Neural crest cell (in vitro differentiated cells): Measurements from ENCODE around the gene LIMS2. TPM values are rescaled to one million over a fixed set of nuclear protein-coding genes. Genes with fewer than 3 reads are reported as not detected.

ENCODE experiments used
- DNase-seq: peaks from one replicate; pipeline ENCODE4 v3.0.0; 2021; ENCODE audit warnings: low read depth, mixed read lengths, low spot score
- H3K27ac Mint-ChIP-seq: one replicate; pipeline ENCODE4 v1.8.0; 2021; ENCODE audit warnings: mild to moderate bottlenecking, mixed read lengths; ENCODE audit not compliant: unreplicated experiment
- H3K27me3 Mint-ChIP-seq: 2 replicates; pipeline ENCODE4 v1.8.0; 2021; ENCODE audit warnings: low read depth, mild to moderate bottlenecking, mixed read lengths
- H3K36me3 Mint-ChIP-seq: 2 replicates; pipeline ENCODE4 v1.8.0; 2021; ENCODE audit warnings: low read depth, mild to moderate bottlenecking, mixed read lengths
- H3K4me1 Mint-ChIP-seq: 2 replicates; pipeline ENCODE4 v1.8.0; 2021; ENCODE audit warnings: mixed read lengths
- H3K4me3 Mint-ChIP-seq: one replicate; pipeline ENCODE4 v1.8.0; 2021; ENCODE audit warnings: mild to moderate bottlenecking, mixed read lengths
- H3K9me3 Mint-ChIP-seq: 2 replicates; pipeline ENCODE4 v1.8.0; 2021; ENCODE audit warnings: mixed read lengths
- total RNA-seq: library from RNA; stranded (reverse); gene quantifications from 2 replicates; pipeline ENCODE4 v1.2.1, GENCODE V29; 2021
- TF ChIP-seq, protein P1 (sequence below): fragments of 200-600 bp; sonication (generic); conservative IDR thresholded peaks from 2 replicates; pipeline ENCODE4 v1.5.0; 2021; ENCODE audit warnings: antibody characterized with exemption, mild to moderate bottlenecking

Gene LIMS2
- total RNA-seq, 1 donor from 2014 or later, result 7.6 TPM

DNA sequence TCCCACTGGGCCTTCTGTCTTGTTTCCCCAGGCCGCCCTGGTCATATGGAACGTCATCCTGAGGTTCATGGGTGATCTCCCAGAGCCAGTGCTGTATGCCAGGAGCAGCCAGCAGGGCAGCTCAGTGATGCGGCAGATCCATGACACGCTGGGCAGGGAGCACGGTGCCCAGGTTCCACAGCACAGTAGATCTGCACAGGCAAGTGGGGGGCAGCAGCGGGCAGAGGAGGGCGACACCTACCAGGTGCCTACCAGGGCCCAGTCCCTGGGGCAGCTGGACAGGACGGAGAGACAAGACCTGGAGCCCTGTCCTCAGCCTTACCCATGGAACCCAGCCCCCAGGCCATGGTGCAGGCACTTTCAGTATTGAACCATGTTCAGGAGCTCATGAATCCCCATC, 65.5 kb downstream of the LIMS2 start:
- no peak overlapping the region for H3K27ac Mint-ChIP-seq
- H3K9me3 Mint-ChIP-seq, result peaks cover 11% of the 10 kb centered on the region
- no peaks in the 10 kb centered on the region for H3K36me3 Mint-ChIP-seq
- H3K27me3 Mint-ChIP-seq, result no peaks in the 10 kb centered on the region
- no peak for DNase-seq
- TF ChIP-seq, protein P1, sequence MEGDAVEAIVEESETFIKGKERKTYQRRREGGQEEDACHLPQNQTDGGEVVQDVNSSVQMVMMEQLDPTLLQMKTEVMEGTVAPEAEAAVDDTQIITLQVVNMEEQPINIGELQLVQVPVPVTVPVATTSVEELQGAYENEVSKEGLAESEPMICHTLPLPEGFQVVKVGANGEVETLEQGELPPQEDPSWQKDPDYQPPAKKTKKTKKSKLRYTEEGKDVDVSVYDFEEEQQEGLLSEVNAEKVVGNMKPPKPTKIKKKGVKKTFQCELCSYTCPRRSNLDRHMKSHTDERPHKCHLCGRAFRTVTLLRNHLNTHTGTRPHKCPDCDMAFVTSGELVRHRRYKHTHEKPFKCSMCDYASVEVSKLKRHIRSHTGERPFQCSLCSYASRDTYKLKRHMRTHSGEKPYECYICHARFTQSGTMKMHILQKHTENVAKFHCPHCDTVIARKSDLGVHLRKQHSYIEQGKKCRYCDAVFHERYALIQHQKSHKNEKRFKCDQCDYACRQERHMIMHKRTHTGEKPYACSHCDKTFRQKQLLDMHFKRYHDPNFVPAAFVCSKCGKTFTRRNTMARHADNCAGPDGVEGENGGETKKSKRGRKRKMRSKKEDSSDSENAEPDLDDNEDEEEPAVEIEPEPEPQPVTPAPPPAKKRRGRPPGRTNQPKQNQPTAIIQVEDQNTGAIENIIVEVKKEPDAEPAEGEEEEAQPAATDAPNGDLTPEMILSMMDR, result no peak
- no peaks in the 10 kb centered on the region for H3K4me1 Mint-ChIP-seq
- H3K4me3 Mint-ChIP-seq, result no peak overlapping the region

DNA sequence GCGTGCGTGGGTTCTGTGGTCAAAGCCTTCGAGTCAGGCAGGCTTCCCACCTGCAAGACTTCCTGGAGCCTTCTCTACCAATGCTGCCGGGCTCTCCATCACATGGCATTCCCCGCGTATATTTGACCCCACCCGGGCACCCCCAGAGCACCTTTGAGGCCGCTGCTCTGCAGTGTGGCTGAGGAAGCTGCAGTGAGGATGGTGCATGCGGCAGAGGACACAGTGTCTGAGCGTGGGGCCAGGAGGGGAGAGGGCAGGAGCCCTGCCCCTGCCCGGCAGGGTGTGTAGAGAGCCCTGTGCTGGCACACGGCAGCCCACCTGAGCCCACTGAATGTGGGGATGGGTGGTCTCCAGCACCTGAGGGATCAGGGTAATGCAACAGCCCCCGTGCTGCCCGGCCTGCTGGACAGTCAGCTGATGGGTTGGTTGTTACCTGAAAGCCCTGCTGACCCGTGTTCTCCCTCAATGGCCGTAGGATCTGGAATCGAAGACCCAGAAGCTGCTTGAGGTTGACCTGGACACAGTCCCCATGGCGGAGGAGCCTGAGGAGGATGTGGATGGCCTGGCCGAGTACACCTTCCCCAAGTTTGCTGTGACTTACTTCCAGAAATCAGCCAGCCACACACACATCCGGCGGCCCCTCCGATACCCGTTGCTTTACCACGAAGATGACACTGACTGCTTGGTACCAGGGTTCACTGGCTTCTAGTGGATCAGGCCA, 66.1 kb downstream of the LIMS2 start:
- Mint-ChIP-seq H3K36me3 (no peaks in the 10 kb centered on the region), H3K4me1 (no peaks in the 10 kb centered on the region), H3K4me3 (no peak overlapping the region), H3K27me3 (no peaks in the 10 kb centered on the region), H3K27ac (peak overlapping the region; percentile 19), H3K9me3 (peaks cover 11% of the 10 kb centered on the region)
- DNase-seq, result no peak
- TF ChIP-seq, protein P1, result no peak

DNA sequence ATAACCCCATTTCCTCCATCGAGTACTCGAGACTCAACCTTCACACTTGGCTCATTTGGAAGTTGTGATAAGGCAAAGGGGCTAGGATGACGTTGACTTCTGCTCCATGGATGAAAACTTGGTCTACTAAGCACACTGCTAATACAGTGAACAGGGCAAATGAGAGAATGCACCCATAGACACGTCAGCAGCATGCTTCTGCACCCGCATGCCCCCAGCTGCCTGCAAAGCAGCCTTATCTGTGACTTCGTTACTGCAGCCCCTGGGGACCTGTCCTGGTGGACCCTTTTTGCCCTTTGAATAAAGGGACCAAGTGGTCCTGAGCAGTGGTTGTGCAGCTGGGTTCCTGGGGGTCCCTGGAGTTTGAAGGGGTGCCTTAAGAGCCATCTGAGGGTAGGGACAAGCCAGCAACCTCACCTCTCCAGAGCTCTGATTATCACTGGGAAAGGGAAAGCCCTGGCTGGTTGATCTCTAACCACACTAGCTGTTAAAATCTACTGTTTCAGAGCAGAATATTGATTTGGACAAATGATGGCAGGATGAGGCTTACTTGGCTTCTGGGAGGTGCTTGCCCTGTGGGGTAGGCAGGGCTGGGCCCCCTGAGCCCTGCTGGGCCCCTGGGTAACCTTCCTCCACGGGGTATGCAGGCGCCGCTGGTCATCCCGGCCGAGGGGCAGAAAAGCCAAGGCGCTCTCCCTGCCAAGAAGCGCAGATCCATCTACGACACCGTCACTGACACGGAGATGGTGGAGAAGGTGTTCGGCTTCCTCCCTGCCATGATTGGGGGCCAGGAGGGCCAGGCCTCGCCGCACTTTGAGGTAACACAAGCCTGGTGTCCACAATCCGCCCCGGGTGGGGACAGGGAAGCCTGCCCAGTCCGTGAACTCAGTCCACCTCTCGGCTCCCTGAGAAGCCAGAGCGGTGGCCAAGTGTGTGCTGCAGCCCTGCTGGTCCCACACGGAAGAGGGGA, 67.0 kb downstream of the LIMS2 start:
- peaks cover 7% of the 10 kb centered on the region for H3K9me3 Mint-ChIP-seq
- TF ChIP-seq, protein P1, result no peak
- H3K4me1 Mint-ChIP-seq, result no peaks in the 10 kb centered on the region
- H3K4me3 Mint-ChIP-seq, result no peak overlapping the region
- no peak overlapping the region for H3K27ac Mint-ChIP-seq
- H3K27me3 Mint-ChIP-seq, result no peaks in the 10 kb centered on the region
- H3K36me3 Mint-ChIP-seq, result no peaks in the 10 kb centered on the region
- no peak for DNase-seq

DNA sequence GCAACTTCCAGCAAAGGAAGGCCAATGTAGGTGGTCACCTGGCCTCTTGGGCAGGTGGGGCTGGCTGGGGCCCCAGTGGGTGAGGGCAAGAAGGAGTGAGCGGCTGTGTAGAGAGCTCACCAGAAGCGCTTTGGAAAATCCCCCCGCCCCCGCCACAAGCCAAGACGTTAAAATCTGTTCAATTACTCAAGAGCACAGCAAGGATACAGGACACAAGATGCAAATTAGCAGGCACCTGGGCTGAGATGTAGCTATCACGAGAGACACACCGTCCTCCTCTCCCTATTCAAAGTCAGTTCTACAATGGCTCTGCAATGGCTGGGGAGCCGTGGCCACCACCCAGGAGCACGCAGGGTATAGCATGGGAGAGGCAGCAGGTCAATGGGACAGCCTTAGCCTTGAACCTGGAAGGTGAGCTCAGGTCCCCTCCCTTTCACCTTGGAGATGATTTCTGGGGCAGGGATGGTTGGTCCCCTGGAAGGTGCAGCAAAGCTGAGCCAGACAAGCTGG, 67.9 kb downstream of the LIMS2 start:
- Mint-ChIP-seq H3K27me3 (no peaks in the 10 kb centered on the region), H3K9me3 (peaks cover 8% of the 10 kb centered on the region), H3K27ac (no peak overlapping the region), H3K4me3 (no peak overlapping the region), H3K36me3 (peaks cover 4% of the 10 kb centered on the region), H3K4me1 (no peaks in the 10 kb centered on the region)
- TF ChIP-seq, protein P1, result no peak
- no peak for DNase-seq

DNA sequence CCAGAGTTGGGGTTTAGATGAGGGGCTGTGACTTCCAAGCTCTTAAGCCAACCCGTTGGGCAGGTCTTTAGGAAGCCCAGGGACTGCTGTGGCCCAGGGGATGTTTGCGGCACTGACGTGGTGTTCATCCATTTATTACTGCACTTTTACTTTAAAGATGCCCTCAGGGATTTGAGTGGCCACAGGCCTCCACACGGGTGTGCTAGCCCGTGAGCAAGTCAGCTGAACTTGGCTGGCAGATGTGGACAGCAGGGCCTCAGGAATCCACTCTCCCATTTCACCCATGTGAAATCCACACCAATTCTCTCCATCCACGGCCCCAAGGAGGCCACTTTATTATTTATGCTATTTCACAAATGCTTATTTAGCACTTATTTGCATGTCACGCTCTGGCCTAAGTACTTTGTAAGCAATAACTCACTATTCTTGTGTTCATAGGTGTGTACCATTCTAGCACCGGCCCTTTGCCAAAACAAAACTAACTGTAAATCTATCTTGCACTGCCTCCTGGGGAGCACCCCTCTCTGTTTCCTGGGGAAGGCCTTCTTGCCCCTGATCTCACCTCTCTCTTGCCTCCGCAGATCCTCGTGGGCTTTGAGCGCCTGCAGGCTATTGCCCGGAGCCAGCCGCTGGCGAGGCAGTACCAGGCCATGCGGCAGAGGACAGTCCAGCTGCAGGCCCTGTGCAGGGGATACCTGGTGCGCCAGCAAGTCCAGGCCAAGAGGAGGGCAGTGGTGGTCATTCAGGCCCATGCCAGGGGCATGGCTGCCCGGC, 68.5 kb downstream of the LIMS2 start:
- no peak for DNase-seq
- H3K27ac Mint-ChIP-seq, result peak overlapping the region; percentile 47
- peaks cover 11% of the 10 kb centered on the region for H3K9me3 Mint-ChIP-seq
- no peaks in the 10 kb centered on the region for H3K27me3 Mint-ChIP-seq
- H3K4me1 Mint-ChIP-seq, result no peaks in the 10 kb centered on the region
- peaks cover 4% of the 10 kb centered on the region for H3K36me3 Mint-ChIP-seq
- TF ChIP-seq, protein P1, result no peak
- no peak overlapping the region for H3K4me3 Mint-ChIP-seq
